ENCODE data around the gene SSC4D.
"Not testable (repeated sequence)": the region's sequence is repeated elsewhere in the genome, so short reads cannot be mapped to it uniquely, and the experiment has no call there.

The SSC4D gene

GRCh38 chr7:76383089-76383944 lies 26.2 kb downstream of the SSC4D start:
- no peak for DNase-seq (ENCODE audit: low read depth)

GRCh38 chr7:76381814-76382213 lies 27.7 kb downstream of the SSC4D start:
- no peak for DNase-seq (ENCODE audit: low read depth)

GRCh38 chr7:76380623-76380966 lies 28.9 kb downstream of the SSC4D start:
- DNase-seq (ENCODE audit: low read depth): no peak

GRCh38 chr7:76377186-76377918 lies 32.1 kb downstream of the SSC4D start:
- no peak for DNase-seq (ENCODE audit: low read depth)

GRCh38 chr7:76375251-76375650 lies 34.2 kb downstream of the SSC4D start:
- no peak for DNase-seq (ENCODE audit: low read depth)

- peak; percentile 58 for DNase-seq (ENCODE audit: low read depth)
These were observed 36.3 kb downstream of the SSC4D start for GRCh38 chr7:76372984-76373833.

- no peak for DNase-seq (ENCODE audit: low read depth)
These were observed 38.1 kb downstream of the SSC4D start for GRCh38 chr7:76371396-76371795.

- no peak for DNase-seq (ENCODE audit: low read depth)
These were observed 40.5 kb downstream of the SSC4D start for GRCh38 chr7:76369018-76369417.

GRCh38 chr7:76368190-76368589 lies 41.3 kb downstream of the SSC4D start:
- no peak for DNase-seq (ENCODE audit: low read depth)

GRCh38 chr7:76364198-76364584 lies 45.3 kb downstream of the SSC4D start:
- DNase-seq (ENCODE audit: low read depth): no peak

- not testable (repeated sequence) for DNase-seq (ENCODE audit: low read depth)
These were observed 45.7 kb downstream of the SSC4D start for GRCh38 chr7:76363754-76364153.

- DNase-seq (ENCODE audit: low read depth): no peak
These were observed 49.4 kb downstream of the SSC4D start for GRCh38 chr7:76359978-76360638.

- peak; percentile 91 for DNase-seq (ENCODE audit: low read depth)
These were observed 50.2 kb downstream of the SSC4D start for GRCh38 chr7:76359111-76359977.

- DNase-seq (ENCODE audit: low read depth): no peak
These were observed 50.9 kb downstream of the SSC4D start, which contains the start of gene YWHAG for GRCh38 chr7:76358481-76359110. Gene YWHAG, minus strand, starts transcription at chr7:76358991. Its CDS starts 183 bp downstream, at chr7:76358808.

- no peak for DNase-seq (ENCODE audit: low read depth)
These were observed 51.5 kb downstream of the SSC4D start for GRCh38 chr7:76358011-76358480.

- no peak for DNase-seq (ENCODE audit: low read depth)
These were observed 52.0 kb downstream of the SSC4D start for GRCh38 chr7:76357475-76358010.

- no peak for DNase-seq (ENCODE audit: low read depth)
These were observed 52.7 kb downstream of the SSC4D start for GRCh38 chr7:76356823-76357222.

- no peak for DNase-seq (ENCODE audit: low read depth)
These were observed 53.4 kb downstream of the SSC4D start for GRCh38 chr7:76356115-76356514.

- DNase-seq (ENCODE audit: low read depth): no peak
These were observed 54.3 kb downstream of the SSC4D start for GRCh38 chr7:76354981-76355730.
